GM10248 (cell line): ENCODE measurements around the gene FYN.
A peak's percentile ranks its signal among the peaks of the same experiment; 100 is the strongest.

ENCODE experiments used
- CTCF ChIA-PET: fragments of 300-600 bp; sonication (Branson Sonifier 250); formaldehyde crosslinking; extraction: SDS; loops from one replicate; lab custom pipeline; 2021; ENCODE audit warnings: antibody characterized with exemption; lab: Yijun Ruan, JAX
- POLR2A ChIA-PET: fragments of 350-650 bp; sonication (Branson Sonifier 250); formaldehyde crosslinking; extraction: SDS; loops from one replicate; lab custom pipeline; 2020; ENCODE audit warnings: antibody characterized with exemption; lab: Yijun Ruan, JAX
- DNase-seq: peaks from one replicate; pipeline ENCODE4 v3.0.0; 2012; ENCODE audit errors: extremely low spot score
- CTCF ChIP-seq: IDR thresholded peaks from 2 replicates; pipeline ENCODE4 v1.5.1; 2012; ENCODE audit warnings: mild to moderate bottlenecking, low read depth; ENCODE audit errors: extremely low read depth, missing control alignments, control extremely low read depth

Gene FYN

GRCh38 chr6:111750753-111751673 is 122.2 kb downstream of the FYN start:
- TF ChIP-seq CTCF, result no peak
- ChIA-PET CTCF (interaction anchor here (1.1 to 2.6 kb wide), 3 partner anchors 12 to 291 kb away, joined by 4 to 22 read pairs (median 4); no protein-coding TSS in a partner anchor), POLR2A (interaction anchor here (0.9 kb wide), 1 partner anchor 11 kb away, joined by 3 read pairs; no protein-coding TSS in a partner anchor)
- peak; percentile 46 for DNase-seq

DNA sequence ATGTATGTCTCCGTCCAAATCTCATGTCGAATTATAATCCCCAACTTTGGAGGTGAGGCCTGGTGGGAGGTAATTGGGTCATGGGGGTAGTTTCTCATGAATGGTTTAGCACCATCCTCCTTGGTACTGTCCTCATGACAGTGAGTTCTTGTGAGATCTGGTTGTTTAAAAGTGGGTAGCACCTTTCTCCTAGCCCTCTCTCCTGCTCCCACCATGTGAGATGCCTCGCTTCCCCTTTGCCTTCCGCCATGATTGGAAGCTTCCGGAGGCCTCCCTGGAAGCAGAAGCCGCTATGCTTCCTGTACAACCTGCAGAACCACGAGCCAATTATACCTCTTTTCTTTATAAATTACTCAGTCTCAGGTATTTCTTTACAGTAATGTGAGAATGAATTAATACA is 123.1 kb downstream of the FYN start:
- no peak for TF ChIP-seq CTCF
- no peak for DNase-seq
- POLR2A ChIA-PET, result no interaction called here
- CTCF ChIA-PET, result no interaction called here

DNA sequence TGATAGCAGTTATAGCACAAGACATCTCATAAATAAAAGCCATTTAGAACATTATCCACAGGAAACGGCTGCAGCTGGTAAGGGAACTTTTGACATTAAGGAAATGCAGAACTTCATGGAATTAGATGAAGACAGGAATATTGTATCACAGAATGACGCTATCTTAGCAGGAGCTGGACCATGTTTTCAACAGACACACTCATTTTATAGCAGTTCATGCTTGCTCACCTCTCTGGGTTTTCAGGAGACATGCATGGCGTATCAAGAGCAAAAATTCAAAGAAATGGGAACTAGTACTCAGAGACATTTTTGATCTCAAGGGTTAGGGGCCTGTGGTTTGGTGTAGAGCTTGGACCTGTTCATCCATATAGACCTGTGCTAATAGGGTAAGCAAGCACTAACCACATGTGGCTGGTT is 125.0 kb downstream of the FYN start:
- no peak for TF ChIP-seq CTCF
- no peak for DNase-seq
- CTCF ChIA-PET, result interaction anchor here (1.0 to 1.9 kb wide), 5 partner anchors 10 to 70 kb away, joined by 3 to 6 read pairs (median 4); no protein-coding TSS in a partner anchor
- POLR2A ChIA-PET, result no interaction called here

DNA sequence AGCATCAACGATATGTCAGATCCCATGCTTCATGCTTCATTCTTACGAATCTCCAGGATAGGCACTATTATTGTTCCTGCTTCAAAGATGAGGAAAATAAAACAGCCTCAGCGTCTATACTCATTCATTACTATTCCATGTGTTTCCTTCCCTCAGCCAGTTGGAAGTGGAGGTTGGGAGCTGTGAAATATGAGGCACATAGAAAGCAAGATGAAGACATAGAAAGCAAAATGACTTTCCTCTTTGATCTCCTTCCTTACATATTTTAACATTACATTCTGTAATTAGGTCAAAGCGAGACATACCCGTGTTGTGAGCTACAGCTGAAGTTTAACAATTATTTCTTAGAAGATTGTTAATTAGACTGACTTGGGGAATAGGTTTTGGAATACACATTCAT is 125.4 kb downstream of the FYN start:
- POLR2A ChIA-PET, result no interaction called here
- no peak for TF ChIP-seq CTCF
- CTCF ChIA-PET, result interaction anchor here (1.0 to 1.9 kb wide), 5 partner anchors 10 to 70 kb away, joined by 3 to 6 read pairs (median 4); no protein-coding TSS in a partner anchor
- no peak for DNase-seq

- ChIA-PET CTCF (interaction anchor here (1.0 to 1.5 kb wide), 3 partner anchors 9 to 38 kb away, joined by 3 to 5 read pairs (median 4); no protein-coding TSS in a partner anchor), POLR2A (no interaction called here)
- no peak for TF ChIP-seq CTCF
- DNase-seq, result no peak
Measured at GRCh38 chr6:111747396-111747795, 125.9 kb downstream of the FYN start.

- CTCF ChIA-PET, result interaction anchor here (1.5 kb wide), 2 partner anchors 9 to 11 kb away, joined by 4 to 5 read pairs; no protein-coding TSS in a partner anchor
- POLR2A ChIA-PET, result no interaction called here
Measured at GRCh38 chr6:111746983-111747382, 126.3 kb downstream of the FYN start.

More at GRCh38 chr6:111746983-111747382, 126.3 kb downstream of the FYN start:
- TF ChIP-seq CTCF, result no peak
- DNase-seq, result no peak
